GM19468 (cell line): Measurements from ENCODE around the gene TMEM259.

Experiments used
- ATAC-seq: cut with Tn5 transposase; IDR thresholded peaks from one replicate; pipeline ENCODE4 v1.9.1; 2021; ENCODE audit warnings: mild to moderate bottlenecking, moderate library complexity, moderate number of reproducible peaks; ENCODE audit not compliant: unreplicated experiment; ENCODE audit errors: extremely low read depth

The TMEM259 gene

DNA sequence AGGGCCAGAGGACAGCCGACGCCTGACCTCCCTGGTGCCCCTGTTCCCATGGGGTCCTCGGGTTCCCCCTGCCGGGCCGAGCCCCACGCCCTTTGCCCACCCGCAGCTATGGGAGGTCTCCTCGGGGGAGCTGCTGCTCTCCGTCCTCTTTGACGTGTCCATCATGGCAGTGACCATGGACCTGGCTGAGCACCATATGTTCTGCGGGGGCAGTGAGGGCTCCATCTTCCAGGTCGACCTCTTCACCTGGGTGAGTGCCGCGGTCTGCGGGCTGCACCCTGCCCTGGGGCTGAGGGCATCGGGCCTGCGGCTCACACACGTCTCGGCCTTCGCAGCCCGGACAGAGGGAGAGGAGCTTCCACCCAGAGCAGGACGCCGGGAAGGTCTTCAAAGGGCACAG is 30.2 kb downstream of the TMEM259 start:
- no peak for ATAC-seq

DNA sequence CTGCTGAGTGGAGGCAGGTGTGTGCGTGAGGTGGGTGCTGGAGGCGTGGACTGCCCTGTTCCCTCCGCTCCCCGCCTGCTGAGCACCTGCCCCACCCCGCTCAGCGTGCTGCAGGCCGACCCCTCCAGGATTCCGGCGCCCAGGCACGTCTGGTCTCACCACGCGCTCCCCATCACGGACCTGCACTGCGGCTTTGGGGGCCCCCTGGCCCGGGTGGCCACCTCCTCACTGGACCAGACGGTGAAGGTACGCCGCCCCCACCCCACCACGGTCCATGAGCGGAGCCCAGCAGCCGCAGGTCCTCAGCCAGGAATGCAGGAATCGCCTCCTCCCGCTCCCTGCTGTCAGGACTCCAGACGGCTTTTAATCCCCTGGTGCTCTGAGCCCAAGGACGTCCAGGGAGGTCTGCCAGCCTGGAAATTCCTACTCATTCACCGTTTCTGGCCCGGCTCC is 30.8 kb downstream of the TMEM259 start:
- no peak for ATAC-seq

DNA sequence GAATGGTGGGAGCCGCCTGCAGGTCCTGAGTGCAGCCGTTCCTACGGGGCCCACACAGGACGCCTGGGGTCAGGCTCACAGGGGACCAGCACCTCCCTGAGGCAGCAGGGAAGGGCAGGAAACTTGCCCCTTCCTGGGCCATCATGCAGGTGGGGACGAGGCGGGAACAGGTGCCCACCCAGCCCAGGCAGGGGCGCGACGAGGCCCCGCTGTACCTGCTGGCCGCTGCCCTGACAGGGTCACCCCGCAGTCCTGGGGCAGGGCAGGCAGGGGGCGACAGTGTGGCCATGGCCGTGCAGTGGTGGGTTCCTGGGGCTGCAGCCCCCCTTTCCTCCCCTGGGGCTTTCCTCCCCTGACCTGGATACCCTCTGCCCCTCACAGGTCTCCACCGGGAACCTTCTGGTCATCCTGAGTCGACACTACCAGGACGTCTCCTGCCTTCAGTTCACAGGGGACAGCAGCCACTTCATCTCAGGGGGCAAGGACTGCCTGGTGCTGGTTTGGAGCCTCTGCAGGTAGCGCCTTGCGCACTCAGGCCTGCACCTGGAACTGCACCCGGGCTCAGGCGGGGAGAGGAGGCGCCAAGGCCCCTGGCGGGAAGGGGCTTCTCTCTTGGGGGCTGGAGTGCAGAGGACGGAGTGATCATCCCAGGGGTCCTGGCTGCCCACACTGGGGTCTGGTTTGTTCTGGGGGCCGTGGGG is 31.4 kb downstream of the TMEM259 start:
- no peak for ATAC-seq

DNA sequence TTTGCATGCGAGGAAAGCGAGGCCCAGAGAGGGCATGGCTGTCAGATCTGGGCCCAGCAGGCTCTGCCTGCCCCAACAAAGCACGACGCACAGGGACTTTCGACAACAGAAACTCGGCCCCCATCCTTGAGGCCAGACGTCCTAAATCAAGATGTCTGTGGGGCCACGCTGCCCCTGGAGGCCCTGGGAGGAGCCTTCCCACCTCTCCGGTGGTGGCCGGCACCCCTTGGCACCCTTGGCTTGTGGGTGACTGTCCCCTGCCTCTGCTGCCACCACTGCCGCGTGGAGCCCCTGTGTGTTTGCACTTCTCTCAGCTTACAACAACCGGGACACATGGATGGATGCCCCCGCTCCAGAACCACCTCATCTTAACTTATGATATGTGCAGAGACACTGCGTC is 32.4 kb downstream of the TMEM259 start:
- ATAC-seq: no peak

- no peak for ATAC-seq
These were observed 32.8 kb downstream of the TMEM259 start for GRCh38 chr19:988081-988480.

GRCh38 chr19:986083-986482 is 34.8 kb downstream of the TMEM259 start:
- ATAC-seq: no peak

DNA sequence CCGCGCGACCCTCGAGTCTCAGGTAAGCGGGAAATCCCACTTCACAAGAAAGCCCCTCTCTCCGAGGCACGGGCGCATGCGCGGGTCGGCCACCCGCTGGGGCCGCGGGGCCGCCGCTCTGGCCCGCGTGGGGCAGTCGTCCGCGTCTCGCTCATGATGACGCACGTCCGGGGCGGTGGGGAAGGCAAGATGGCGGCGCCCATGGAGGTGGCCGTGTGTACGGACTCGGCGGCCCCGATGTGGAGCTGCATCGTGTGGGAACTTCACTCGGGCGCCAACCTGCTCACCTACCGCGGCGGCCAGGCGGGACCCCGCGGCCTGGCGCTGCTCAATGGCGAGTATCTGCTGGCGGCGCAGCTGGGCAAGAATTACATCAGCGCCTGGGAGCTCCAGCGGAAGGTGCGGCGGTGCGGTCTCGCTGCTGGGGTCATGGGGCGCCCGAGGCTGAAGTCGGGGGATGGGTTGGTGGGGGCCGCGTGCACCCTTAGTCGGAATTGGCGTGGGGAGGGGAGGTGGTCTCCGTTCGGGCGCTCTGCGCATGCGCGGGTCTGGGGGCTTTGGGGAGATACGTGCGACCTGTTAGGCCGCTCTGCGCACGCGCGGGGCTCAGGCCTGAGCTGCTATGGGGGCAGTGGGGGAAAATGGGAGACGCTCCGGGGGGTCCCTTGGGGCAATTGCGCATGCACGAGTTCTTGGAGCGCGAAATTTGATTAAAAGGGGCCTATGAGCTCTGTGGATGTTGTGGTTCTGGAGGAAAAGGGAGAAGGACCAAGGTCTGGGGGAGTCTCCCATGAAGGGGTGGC is 36.6 kb downstream of the TMEM259 start, which contains the start of gene WDR18:
TSS of gene WDR18 (plus strand) at position 181 of the 803 bp plus-strand sequence. CDS start at position 190, 9 bp downstream.
- no peak for ATAC-seq

GRCh38 chr19:982567-983170 is 38.3 kb downstream of the TMEM259 start:
- ATAC-seq: no peak

- no peak for ATAC-seq
These were observed 40.6 kb downstream of the TMEM259 start for GRCh38 chr19:980133-980998.

- ATAC-seq: no peak
These were observed 41.6 kb downstream of the TMEM259 start for GRCh38 chr19:979318-979741.

DNA sequence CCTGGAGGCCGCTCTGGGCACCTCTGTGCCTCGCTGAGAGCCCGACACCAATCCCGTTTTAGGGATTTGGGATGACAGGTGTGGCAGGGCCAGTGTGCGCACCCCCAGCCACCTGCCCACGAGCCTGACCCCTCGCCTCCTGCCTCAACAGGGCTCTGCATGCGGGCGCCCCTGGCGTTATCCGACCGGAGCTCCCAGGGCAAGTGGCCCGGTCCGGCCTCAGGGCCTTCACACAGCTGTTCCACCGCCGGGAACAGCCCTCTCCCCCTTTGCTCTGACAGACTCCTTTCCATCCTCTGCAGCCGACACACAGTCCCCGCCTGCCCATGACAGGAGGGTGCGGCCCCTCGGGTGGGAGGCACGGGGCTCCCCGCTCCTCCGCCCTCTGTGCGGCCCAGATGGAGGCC is 43.9 kb downstream of the TMEM259 start:
- no peak for ATAC-seq

GRCh38 chr19:976476-976875 is 44.4 kb downstream of the TMEM259 start:
- ATAC-seq: no peak

DNA sequence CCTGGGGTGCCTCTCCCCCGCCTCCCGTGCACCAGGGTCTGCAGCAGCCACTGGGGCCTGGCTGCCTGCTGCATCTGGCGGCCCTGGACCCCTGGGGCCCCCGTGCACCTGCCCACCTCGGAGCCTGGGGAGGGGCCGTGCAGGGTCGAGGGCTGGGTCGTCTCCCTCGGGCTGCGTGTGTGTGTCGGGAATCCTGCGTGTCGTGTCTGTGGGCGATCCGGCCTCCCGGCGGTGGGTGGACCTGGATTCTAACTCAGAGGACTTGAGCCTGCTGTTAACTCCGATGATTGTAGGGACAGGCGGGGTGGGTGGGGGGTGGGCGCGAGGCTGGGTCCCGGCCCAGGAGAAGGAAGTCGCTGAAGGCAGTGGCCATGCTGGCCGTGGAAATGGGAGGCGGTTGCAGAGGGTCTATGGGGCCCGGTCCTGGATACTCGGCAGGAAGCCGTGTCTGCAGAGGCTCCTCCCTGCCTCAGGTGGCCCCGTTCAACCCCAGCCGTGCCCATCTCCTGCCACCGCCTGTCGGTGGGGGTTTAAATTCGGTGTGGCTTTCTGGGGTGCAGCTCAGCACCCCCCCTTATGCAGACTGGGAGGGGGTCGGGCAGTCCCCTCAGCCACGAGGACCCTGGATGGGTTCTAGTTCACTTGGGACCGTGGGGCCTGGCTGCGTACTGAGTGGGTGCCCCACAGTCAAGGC is 46.2 kb downstream of the TMEM259 start:
- no peak for ATAC-seq

DNA sequence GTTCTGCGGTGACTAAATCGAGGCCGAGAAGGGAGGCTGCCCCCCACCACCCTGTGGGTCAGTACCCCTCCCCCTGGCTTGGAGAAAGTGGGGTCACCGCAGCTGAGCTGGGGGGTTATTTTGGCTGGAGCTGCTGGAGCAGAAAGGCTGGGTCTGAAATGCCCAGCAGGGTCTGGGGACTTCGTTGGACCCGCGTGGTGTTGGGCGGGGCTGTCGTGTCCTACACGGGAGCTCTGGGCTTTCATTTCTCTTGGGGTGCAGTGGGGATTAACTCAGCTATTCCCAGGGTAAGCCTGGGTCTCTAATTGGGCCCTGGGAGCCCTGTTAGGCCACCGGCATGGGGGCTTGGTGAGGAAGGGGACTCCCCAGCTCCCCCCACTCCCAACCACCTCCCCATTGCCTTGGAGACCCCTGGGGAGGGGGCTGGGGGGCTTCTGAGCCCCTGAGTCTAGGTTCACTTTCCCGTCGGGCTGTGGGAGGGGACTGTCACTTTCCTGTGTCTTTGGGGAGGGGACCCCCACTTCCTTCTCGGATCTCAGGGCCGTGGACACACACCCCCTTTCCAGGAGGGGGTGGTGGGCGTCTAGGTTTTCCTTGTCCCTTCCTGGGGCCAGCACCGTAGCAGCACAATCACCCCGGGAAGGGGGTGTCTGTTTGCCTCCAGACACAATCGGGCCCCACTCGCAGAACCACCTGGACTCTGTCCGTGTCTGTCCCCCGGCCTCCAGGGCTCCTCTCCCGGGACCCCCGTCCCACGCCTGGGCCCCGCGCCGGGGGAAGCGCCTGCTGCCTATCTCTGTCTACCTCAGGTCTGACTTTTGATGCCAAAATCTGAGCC is 47.0 kb downstream of the TMEM259 start:
- no peak for ATAC-seq

DNA sequence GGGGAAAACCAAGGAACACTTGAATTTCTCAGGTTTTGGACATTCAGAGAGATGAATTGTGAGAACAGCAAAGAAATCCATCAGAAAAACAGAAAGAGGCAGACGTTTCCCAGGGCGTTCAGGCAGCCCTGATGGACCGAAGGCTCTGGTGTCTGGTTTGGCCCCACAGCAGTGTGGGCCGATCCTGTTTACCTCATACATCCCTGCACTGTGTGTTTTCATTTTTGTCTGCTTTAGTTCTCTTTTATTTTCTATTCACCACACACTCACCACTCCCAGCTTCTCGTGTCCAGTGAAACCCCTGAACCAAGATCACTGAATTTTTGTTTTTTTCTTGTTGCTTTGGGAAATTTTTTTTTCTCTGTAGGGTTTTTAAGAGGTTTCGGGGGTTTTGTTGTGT is 48.6 kb downstream of the TMEM259 start:
- ATAC-seq: no peak

DNA sequence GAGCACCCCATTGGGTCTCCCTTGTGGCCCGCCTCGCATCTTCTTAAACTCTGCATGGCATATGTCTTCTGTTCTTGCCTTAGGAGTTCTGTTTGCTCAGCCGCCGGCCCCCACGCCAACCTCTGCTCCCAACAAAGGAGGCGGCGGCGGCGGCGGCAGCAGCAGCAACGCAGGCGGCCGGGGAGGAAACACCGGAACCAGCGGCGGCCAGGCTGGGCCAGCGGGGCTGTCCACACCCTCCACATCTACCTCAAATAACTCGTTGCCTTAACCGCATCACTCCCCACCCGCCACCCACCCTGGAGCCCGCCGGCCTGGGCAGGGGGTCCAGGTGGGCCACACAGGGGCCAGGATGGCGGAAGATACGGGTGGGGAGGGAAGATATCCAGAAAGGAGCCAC is 49.1 kb downstream of the TMEM259 start:
- no peak for ATAC-seq

DNA sequence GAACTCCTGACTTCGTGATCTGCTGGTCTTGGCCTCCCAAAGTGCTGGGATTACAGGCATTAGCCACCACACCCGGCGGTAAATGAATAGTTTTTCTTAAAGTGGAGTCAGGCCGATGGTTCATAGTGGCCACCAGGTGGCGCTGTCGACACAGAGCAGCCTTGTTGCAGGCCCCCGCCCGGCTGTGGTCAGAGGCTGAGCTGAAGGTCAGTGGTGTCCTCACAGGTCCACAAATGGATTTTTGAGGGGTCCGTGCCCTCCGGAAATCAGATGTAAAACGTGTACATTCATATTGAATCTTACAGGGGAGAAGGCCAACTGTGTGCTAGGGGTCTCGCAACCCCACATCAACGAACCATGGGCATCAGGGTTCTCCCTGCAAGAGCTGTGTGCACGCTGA is 50.2 kb downstream of the TMEM259 start:
- ATAC-seq: no peak

GRCh38 chr19:966485-967088 is 54.3 kb downstream of the TMEM259 start:
- ATAC-seq: no peak
